NCI-H1694 (cell line): ENCODE results near the gene NFE2L1.

ENCODE experiments used
- DNase-seq: peaks from one replicate; lab custom pipeline; 2025; lab: John Stamatoyannopoulos, UW

The NFE2L1 gene

DNA sequence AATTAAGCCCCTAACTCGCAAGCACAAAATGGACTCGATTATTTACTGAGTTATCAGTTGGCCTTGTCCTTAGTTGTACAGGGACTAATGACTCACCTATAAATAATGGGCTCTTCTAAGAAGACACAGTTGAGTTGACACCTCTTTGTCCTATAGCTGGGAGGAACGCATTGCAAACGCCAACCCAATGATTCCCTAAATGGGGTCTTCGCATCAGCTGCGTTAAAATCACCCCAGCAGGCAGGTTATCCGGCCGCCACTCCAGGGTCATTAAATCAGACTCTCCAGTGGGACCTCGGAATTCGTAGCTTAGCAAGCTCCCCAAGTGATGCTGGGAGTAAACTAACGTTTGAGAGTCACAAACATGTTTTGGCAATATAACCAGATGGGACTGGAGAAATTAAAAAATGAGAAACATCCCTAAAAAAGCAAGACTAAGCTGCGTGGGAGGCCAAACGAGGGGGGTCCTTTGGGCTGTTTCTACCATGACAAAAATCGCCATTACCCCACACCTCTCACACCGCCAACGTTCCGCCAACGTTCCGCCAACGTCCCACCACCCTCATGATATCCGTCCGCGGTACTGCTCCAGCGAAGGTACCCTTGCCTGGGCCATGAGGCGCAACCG, 932 bp upstream of the NFE2L1 start:
- no peak for DNase-seq

DNA sequence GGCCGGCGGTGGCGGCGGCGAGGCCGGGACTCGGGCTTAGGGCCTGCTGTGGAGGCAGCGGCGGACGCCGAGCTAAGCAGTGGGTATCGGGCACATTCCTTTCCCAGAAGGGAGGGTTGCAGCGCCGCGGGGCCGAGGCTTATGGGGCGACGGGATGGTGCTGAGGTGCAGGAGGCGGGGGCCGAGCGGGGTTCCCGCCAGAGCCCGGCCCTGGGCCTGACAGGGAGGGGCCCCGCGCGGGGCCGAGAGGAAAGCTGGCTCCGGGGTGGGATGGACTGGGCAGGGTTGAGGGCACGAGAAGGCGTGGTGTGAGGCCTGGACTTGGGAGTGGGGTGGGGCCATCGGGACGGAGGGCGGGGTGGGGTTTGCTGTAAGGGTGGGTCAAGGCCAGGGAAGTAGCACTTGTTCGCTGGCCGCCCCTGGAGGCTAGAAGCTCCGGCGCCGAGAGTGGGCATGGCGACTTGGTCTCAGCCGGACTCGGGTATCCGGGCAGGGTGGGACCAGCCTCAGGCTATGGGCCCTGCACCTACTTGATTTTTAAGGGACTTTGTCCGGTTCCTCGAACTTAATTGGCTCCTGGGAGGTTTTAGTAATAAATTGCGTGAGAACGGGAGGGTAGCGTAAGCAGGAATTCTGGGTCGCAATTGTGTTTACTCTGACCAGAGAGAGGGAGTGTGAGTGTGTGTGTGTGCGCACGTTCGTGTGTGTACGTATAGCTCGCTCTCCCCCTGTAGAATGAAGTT, 396 bp downstream of the NFE2L1 start:
- DNase-seq: no peak

DNA sequence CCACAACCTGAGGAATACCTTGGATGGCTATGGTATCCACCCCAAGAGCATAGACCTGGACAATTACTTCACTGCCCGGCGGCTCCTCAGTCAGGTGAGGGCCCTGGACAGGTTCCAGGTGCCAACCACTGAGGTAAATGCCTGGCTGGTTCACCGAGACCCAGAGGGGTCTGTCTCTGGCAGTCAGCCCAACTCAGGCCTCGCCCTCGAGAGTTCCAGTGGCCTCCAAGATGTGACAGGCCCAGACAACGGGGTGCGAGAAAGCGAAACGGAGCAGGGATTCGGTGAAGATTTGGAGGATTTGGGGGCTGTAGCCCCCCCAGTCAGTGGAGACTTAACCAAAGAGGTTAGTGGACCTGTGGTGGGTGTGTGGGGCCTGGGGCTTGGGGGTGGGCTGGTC, 3.1 kb downstream of the NFE2L1 start:
- no peak for DNase-seq

GRCh38 chr17:48051706-48052486, 3.7 kb downstream of the NFE2L1 start:
- no peak for DNase-seq

- no peak for DNase-seq
These were observed 5.0 kb downstream of the NFE2L1 start for GRCh38 chr17:48052956-48053757.

DNA sequence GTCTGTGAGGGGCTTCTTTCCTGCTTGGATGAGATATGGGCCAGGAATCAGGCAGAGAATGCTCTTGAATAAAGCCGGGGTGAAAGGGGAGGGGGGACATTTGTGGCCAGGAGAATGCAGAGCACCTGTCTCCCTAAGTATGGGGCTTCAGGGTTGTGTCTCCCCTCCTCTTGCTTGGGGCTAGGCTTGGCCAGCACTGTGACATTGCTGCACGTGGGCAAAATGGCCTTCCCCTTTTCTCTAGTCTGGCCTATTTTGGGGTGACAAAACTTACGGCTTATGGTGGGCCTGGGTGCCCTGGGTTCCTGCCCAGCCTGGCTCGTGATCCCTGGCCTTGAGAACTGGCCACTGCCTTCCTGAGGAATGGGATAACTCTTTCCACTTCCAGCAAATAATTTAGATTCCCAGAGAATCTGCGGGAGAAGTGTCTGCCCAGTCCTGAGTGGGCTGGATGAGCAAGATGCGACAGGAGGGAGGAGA, 5.6 kb downstream of the NFE2L1 start:
- no peak for DNase-seq

- DNase-seq: no peak
These were observed 6.4 kb downstream of the NFE2L1 start for GRCh38 chr17:48054238-48055185.

DNA sequence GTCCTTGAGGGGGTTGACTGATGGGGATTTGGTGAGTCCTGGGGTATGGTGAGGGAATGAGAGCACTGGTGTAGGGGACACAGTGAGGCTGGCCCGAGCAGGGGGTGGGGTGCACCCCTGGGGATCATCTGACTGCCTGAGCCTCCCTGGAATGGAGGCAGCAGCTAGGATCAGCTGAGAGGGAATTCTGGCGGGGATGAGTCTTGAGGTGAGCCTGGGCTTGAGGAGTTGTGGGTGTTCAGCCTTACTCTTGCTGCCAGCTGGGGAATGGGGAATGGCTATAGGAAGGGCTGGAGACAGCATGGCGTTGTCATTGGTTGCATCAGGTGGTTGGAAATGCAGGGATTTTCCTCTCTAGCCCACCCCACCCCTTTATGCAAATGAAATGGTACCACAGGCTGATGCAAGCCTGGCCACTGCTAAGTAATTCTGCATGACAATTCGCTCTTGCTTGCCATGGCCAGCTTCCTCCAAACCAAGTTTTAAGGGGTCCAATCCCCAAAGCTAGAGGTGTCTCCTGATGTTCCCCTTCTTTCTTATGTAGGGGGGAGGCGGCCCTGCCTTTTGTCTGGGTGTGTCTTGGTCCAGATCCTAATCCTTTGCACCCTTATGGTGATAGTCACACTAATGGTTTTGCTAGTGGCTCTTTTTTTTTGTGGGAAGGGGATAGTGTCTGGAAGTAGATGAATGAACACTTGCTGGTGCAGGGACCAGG, 7.5 kb downstream of the NFE2L1 start:
- DNase-seq: no peak

DNA sequence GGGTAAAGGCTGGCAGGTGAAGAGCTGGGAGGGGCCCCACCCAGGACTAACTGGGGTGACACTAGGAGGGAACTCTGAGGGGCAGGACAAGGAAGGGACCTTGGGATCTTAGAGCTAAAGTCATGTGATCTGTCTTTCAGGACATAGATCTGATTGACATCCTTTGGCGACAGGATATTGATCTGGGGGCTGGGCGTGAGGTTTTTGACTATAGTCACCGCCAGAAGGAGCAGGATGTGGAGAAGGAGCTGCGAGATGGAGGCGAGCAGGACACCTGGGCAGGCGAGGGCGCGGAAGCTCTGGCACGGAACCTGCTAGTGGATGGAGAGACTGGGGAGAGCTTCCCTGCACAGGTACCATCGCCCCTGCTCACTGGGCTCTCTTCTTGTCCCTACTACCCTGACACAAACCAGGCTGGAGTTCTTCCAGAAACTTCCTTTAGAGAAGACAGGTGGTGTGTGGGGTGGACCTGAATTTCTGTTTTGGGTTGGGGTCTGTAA, 8.1 kb downstream of the NFE2L1 start:
- no peak for DNase-seq

- DNase-seq: no peak
These were observed 8.7 kb downstream of the NFE2L1 start for GRCh38 chr17:48056879-48057278.

- DNase-seq: no peak
These were observed 9.5 kb downstream of the NFE2L1 start for GRCh38 chr17:48057626-48058025.

DNA sequence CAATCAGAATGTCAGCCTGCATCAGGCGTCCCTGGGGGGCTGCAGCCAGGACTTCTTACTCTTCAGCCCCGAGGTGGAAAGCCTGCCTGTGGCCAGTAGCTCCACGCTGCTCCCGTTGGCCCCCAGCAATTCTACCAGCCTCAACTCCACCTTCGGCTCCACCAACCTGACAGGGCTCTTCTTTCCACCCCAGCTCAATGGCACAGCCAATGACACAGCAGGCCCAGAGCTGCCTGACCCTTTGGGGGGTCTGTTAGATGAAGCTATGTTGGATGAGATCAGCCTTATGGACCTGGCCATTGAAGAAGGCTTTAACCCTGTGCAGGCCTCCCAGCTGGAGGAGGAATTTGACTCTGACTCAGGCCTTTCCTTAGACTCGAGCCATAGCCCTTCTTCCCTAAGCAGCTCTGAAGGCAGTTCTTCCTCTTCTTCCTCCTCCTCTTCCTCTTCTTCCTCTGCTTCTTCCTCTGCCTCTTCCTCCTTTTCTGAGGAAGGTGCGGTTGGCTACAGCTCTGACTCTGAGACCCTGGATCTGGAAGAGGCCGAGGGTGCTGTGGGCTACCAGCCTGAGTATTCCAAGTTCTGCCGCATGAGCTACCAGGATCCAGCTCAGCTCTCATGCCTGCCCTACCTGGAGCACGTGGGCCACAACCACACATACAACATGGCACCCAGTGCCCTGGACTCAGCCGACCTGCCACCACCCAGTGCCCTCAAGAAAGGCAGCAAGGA, 10.4 kb downstream of the NFE2L1 start:
- DNase-seq: no peak

- no peak for DNase-seq
These were observed 11.0 kb downstream of the NFE2L1 start for GRCh38 chr17:48059125-48059668.

DNA sequence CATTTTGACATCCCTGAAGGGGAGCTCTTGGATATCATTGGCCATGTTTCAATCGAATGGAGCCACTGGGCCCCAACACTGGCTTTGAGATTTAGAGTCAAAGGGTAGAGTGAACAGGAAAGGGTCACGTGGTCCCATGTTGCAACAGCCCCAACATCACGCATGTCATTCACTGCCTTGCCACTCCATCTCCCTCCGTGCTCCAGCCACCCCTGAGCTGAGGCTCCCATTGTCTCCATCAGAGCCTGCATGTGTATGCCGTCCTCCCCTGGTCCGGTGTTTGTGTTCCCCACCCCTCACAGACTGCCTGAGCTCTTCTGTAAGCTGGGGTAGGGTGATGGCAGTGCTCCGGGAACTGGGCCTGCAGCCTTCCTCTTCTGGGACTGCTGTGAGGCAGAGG, 12.1 kb downstream of the NFE2L1 start:
- DNase-seq: no peak

GRCh38 chr17:48062273-48062672, 14.1 kb downstream of the NFE2L1 start:
- no peak for DNase-seq

DNA sequence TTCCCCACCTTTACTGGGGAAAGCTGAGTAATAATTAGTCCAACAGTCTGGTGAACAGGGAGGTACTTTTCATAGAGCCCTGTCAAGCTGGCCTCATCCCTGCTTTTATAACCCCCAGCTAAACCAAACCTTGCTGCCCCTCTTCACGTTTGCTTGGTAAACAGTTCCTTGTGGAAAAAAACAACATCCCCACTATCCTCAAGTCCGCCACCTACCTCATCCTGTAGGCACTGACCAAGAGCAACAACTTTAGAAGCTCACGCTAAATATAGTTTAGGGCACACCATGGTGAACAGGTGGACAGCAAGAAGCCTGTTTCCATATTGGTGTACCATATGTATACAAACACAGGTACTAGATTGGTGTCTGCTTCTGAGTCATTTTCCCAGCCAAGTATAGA, 16.5 kb downstream of the NFE2L1 start:
- DNase-seq: no peak

GRCh38 chr17:48066192-48066591, 18.0 kb downstream of the NFE2L1 start:
- DNase-seq: no peak

GRCh38 chr17:48066656-48067055, 18.5 kb downstream of the NFE2L1 start:
- no peak for DNase-seq

DNA sequence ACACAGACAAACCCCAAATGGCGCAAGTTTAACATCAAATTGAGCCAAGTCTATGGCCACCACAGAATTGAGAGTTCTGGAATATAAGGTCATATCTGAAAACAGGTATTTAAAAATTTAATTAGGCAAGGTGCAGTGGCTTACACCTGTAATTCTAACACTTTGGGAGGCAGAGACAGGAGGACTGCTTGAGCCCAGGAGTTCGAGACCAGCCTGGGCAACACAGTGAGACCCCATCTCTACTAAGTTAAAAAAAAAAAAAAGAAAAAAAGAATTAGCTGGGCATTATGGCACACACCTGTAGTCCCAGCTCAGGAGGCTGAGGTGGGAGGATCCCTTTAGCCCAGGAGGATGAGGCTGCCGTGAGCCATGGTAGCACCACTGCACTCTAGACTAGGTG, 19.1 kb downstream of the NFE2L1 start:
- no peak for DNase-seq
